GM12891 (cell line): Measurements from ENCODE around the gene GJD2.

Experiments used
- POLR2A ChIP-seq: IDR thresholded peaks from 2 replicates; pipeline ENCODE4 v1.6.1; 2011; ENCODE audit warnings: low read depth, low read length, control low read depth
- POLR2AphosphoS5 ChIP-seq: IDR thresholded peaks from 2 replicates; pipeline ENCODE4 v1.6.1; 2011; ENCODE audit warnings: low read depth, low read length, control low read depth

DNA sequence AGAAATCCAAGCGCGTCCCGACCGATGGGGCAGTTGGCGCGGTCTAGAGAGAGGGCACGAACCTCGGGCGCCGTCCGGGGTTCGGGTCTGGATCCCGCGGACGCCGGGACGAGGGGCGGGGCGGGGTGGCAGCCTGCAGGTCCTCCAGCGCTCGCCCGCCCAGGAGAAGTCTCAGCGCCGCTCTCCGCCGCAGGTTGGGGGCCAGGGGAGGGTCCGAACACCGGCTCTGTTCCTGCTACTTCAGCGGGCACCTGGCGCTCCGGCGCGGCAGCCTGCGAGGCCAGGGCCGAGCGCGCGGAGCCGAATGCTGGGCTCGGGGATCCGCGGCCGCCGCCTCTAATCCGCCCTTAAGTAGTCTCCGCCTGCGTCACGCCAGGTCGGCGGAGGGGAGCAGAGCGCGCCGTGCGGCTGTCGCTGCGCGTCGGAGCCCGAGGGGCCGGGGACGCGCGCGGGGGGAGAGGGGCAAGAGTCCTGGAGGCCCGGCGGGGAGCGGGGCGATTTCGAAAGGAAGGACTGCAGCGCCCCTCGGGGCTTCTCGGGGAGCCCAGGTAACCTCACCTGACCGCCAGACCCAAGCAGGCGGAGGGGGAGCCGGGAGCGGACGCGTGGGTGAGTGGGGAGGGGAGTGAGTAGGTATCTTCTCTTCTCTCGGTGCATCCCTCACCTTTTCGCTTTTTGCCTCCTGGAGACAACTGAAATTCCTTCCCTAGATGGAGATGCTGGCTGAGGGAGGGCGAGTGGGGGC, at the start of gene GJD2:
- TF ChIP-seq POLR2AphosphoS5 (no peak), POLR2A (no peak)
